ENCODE results near the gene SMIM17.
"Not testable (repeated sequence)": the region's sequence is repeated elsewhere in the genome, so short reads cannot be mapped to it uniquely, and the experiment has no call there.

SMIM17 gene

GRCh38 chr19:56660381-56661107, 17.6 kb downstream of the SMIM17 start:
- peak in 1 of 2 donors; percentile 20 for DNase-seq

GRCh38 chr19:56661248-56661647, 18.3 kb downstream of the SMIM17 start:
- DNase-seq = no peak

GRCh38 chr19:56663931-56664500, 21.1 kb downstream of the SMIM17 start:
- no peak for DNase-seq

GRCh38 chr19:56664511-56664910, 21.6 kb downstream of the SMIM17 start:
- no peak for DNase-seq

- no peak for DNase-seq
Observed at GRCh38 chr19:56667311-56667870, 24.4 kb downstream of the SMIM17 start.

- no peak for DNase-seq
Observed at GRCh38 chr19:56668676-56669075, 25.7 kb downstream of the SMIM17 start.

GRCh38 chr19:56670401-56670960, 27.5 kb downstream of the SMIM17 start:
- DNase-seq = no peak

GRCh38 chr19:56670961-56671612, 28.1 kb downstream of the SMIM17 start:
- DNase-seq = peak in 1 of 2 donors; percentile 14

- peak; percentile 84 to 87 for DNase-seq
Observed at GRCh38 chr19:56671613-56671994, 28.6 kb downstream of the SMIM17 start, which contains the start of gene ZNF835. ZNF835 (minus strand) TSS chr19:56671757; CDS start chr19:56665198, 6,559 bp downstream.

- not testable (repeated sequence) for DNase-seq
Observed at GRCh38 chr19:56672610-56673009, 29.7 kb downstream of the SMIM17 start.

GRCh38 chr19:56678205-56678604, 35.2 kb downstream of the SMIM17 start:
- DNase-seq = no peak

- no peak for DNase-seq
Observed at GRCh38 chr19:56681702-56682101, 38.7 kb downstream of the SMIM17 start.

GRCh38 chr19:56683116-56683515, 40.2 kb downstream of the SMIM17 start:
- no peak for DNase-seq

GRCh38 chr19:56687031-56687430, 44.1 kb downstream of the SMIM17 start:
- no peak for DNase-seq

GRCh38 chr19:56689198-56689597, 46.2 kb downstream of the SMIM17 start:
- DNase-seq = no peak

GRCh38 chr19:56690670-56691069, 47.7 kb downstream of the SMIM17 start:
- no peak for DNase-seq

GRCh38 chr19:56692206-56692895, 49.4 kb downstream of the SMIM17 start:
- no peak for DNase-seq

GRCh38 chr19:56699552-56699951, 56.6 kb downstream of the SMIM17 start:
- no peak for DNase-seq

- DNase-seq = no peak
Observed at GRCh38 chr19:56701895-56702294, 58.9 kb downstream of the SMIM17 start.

- DNase-seq = no peak
Observed at GRCh38 chr19:56705939-56706338, 63.0 kb downstream of the SMIM17 start.
